Mucosa of descending colon (tissue), 3 donors: Measurements from ENCODE around the gene TFCP2. TPM values are rescaled to one million over a fixed set of nuclear protein-coding genes. Genes with fewer than 3 reads are reported as not detected.

ENCODE experiments used
- ATAC-seq: fragments of 200-7000 bp; cut with Tn5 transposase; one replicate; pipeline ENCODE4 v1.9.1; 2020; ENCODE audit warnings: mild to moderate bottlenecking, moderate library complexity
- DNase-seq, 3 donors: peaks; one replicate each; pipeline ENCODE4 v3.0.0-alpha.2; 2020
- H3K36me3 ChIP-seq: fragments of 200-600 bp; one replicate; pipeline ENCODE4 v1.8.0; 2021; ENCODE audit warnings: low read depth, mild to moderate bottlenecking
- H3K4me1 ChIP-seq: fragments of 200-600 bp; one replicate; pipeline ENCODE4 v1.8.0; 2021; ENCODE audit warnings: low read depth, mild to moderate bottlenecking
- H3K4me3 ChIP-seq: fragments of 200-600 bp; one replicate; pipeline ENCODE4 v1.8.0; 2021; ENCODE audit warnings: mild to moderate bottlenecking
- H3K9me3 ChIP-seq: fragments of 200-600 bp; one replicate; pipeline ENCODE4 v1.8.0; 2021; ENCODE audit warnings: mild to moderate bottlenecking
- CTCF ChIP-seq: fragments of 200-600 bp; IDR thresholded peaks from one replicate; pipeline ENCODE4 v1.8.0; 2022; ENCODE audit warnings: antibody characterized with exemption, mild to moderate bottlenecking
- intact Hi-C, 2 donors: fragments of 100-400 bp; cut with DNase I in 1 of 2; cut with micrococcal nuclease in 1 of 2; formaldehyde crosslinking; loops; one replicate each; pipeline versions ENCODE4 v1.11.0 to v1.11.1; 2022; cut with DNase I, micrococcal nuclease
- total RNA-seq, 3 donors: library from RNA; stranded (reverse); fragmentation: NEBNext Ultra II Directional in 2 of 3; extraction: Animal tissue kit (Norgen Biotek cat#: 25700) in 2 of 3; gene quantifications; one replicate each; pipeline versions ENCODE4 v1.2.1 to v1.2.4, GENCODE V29; 2021 to 2023
- donor health status: DM: no; HTN: no; CAD: no; lungs with moderate emphysema.
- donor health status: DM: no; HTN: no; CAD: no.
- donor health status: DM: no; HTN: yes; CAD: no.

The TFCP2 gene
- total RNA-seq, 3 donors from 2014 or later, result 28.3 to 31.4 (median 28.4) TPM

GRCh38 chr12:51192284-51192671 is 19.3 kb upstream of the TFCP2 start:
- Histone ChIP-seq H3K4me1 (no peaks in the 10 kb centered on the region), H3K4me3 (no peak overlapping the region), H3K36me3 (no peaks in the 10 kb centered on the region), H3K9me3 (no peaks in the 10 kb centered on the region)
- TF ChIP-seq CTCF, result no peak
- intact Hi-C loops, result no loop called here
- DNase-seq (no peak), ATAC-seq (no peak)

GRCh38 chr12:51191516-51192283 is 18.8 kb upstream of the TFCP2 start:
- TF ChIP-seq CTCF, result no peak
- no peak for ATAC-seq
- H3K4me3 ChIP-seq, result no peak overlapping the region
- intact Hi-C loops, result no loop called here
- DNase-seq, result no peak
- no peaks in the 10 kb centered on the region for H3K36me3 ChIP-seq
- no peaks in the 10 kb centered on the region for H3K9me3 ChIP-seq
- H3K4me1 ChIP-seq, result no peaks in the 10 kb centered on the region

- ATAC-seq, result no peak
- intact Hi-C loops, result no loop called here
- no peak for TF ChIP-seq CTCF
- Histone ChIP-seq H3K4me3 (no peak overlapping the region), H3K36me3 (no peaks in the 10 kb centered on the region), H3K4me1 (no peaks in the 10 kb centered on the region), H3K9me3 (no peaks in the 10 kb centered on the region)
- DNase-seq, result no peak
Measured at GRCh38 chr12:51190820-51191219, 17.9 kb upstream of the TFCP2 start.

- ATAC-seq (no peak), DNase-seq (no peak)
- no peaks in the 10 kb centered on the region for H3K36me3 ChIP-seq
- no peak for TF ChIP-seq CTCF
- no peaks in the 10 kb centered on the region for H3K4me1 ChIP-seq
- H3K4me3 ChIP-seq, result no peak overlapping the region
- H3K9me3 ChIP-seq, result no peaks in the 10 kb centered on the region
- intact Hi-C loops, result no loop called here
Measured at GRCh38 chr12:51189790-51190355, 16.9 kb upstream of the TFCP2 start.

- H3K4me1 ChIP-seq, result no peaks in the 10 kb centered on the region
- intact Hi-C loops, result no loop called here
- no peak for DNase-seq
- peak; percentile 23 for ATAC-seq
- no peaks in the 10 kb centered on the region for H3K36me3 ChIP-seq
- no peak for TF ChIP-seq CTCF
- H3K4me3 ChIP-seq, result no peak overlapping the region
- no peaks in the 10 kb centered on the region for H3K9me3 ChIP-seq
Measured at GRCh38 chr12:51188359-51189051, 15.6 kb upstream of the TFCP2 start.
